Measurements from ENCODE around the gene ATP6V0A4.

DNA sequence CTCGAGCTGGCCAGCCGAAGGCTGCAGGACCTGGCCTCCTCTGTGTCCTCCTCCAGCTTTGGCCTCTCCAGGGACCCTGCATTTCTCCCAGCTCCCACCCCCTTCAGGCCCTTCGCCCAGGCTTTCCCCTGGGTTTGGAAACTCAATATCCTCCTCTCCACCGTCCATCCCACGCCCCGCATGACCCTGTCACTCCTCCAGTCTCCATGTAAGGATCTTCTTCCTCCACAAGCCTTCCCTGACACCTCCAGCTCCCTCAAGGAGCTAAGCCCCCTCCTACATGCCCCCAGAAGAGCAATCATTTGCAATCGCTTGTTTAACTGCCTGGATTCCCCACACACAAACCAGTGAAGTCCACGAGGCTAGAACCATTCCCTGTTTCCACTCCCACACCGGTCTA lies 24.8 kb downstream of the ATP6V0A4 start:
- TF ChIP-seq CTCF (IDR thresholded peaks at IDR 0.05) (no peak), ZFX (IDR thresholded peaks at IDR 0.05; ENCODE audit: borderline replicate concordance) (no peak)

All from 22Rv1 (cell line).